Esophagus squamous epithelium (tissue), 4 donors: ENCODE measurements around the gene IFI27L2.

Source experiments
- CTCF ChIP-seq, 6 experiments: fragments of 450-650 bp in 4 of 6; fragments of 200-600 bp in 2 of 6; sonication (generic) in 2 of 6; IDR thresholded peaks; one replicate each; pipeline ENCODE4 v1.5.1; 2016 to 2019; ENCODE audit warnings: antibody characterized with exemption in 6 of 6, mild to moderate bottlenecking in 4 of 6, moderate library complexity in 4 of 6
- POLR2A ChIP-seq, 4 donors: fragments of 450-650 bp; IDR thresholded peaks; one replicate each; pipeline ENCODE4 v1.6.1; 2017; ENCODE audit warnings: antibody characterized with exemption in 4 of 4, mild to moderate bottlenecking in 4 of 4, moderate library complexity in 3 of 4

- TF ChIP-seq CTCF (IDR thresholded peaks at IDR 0.05), result no peak
- TF ChIP-seq POLR2A (IDR thresholded peaks at IDR 0.05), result no peak
Observed at GRCh38 chr14:94088516-94088915, 40.9 kb downstream of the IFI27L2 start.
